GM18870 (cell line): ENCODE data around the gene LGMN.
"Not testable (repeated sequence)": the region's sequence is repeated elsewhere in the genome, so short reads cannot be mapped to it uniquely, and the experiment has no call there.

Source experiments
- ATAC-seq: cut with Tn5 transposase; IDR thresholded peaks from one replicate; pipeline ENCODE4 v1.9.1; 2021; ENCODE audit warnings: moderate library complexity; ENCODE audit not compliant: unreplicated experiment

LGMN gene

DNA sequence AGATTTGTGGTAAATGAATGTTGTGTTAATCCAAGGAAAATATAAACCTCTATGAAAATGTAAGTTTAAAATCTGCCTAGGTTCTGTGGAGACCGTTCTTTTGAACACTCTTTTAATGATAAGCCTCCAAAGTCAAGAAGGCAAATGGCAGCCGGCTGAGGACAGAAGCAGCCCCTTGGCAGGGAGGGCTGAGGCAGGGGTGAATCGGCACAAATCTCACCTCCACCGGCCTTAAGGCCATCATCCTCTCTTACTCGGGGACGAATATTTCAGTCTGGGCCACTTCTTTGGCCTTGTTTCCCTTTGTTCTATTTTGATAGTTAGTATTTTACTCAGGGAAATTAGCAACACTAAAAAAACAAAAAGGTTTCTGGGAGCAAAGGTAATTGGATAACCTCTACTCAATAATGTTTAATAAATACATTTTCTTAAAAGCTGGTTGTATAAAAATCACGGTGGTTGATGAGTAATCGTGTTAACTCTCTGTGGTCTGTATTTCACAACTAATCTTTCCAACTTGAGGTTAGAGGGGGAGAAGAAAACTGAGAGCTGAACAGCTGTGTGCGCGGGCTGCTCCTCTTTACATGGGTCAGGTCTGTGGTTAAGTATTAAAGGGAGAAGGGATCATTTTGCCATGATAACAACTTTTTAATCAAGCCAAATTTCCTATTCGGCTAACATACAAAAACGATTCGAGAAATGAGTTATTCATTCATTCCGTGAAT, 18.6 kb downstream of the LGMN start:
- ATAC-seq = peak; percentile 81

DNA sequence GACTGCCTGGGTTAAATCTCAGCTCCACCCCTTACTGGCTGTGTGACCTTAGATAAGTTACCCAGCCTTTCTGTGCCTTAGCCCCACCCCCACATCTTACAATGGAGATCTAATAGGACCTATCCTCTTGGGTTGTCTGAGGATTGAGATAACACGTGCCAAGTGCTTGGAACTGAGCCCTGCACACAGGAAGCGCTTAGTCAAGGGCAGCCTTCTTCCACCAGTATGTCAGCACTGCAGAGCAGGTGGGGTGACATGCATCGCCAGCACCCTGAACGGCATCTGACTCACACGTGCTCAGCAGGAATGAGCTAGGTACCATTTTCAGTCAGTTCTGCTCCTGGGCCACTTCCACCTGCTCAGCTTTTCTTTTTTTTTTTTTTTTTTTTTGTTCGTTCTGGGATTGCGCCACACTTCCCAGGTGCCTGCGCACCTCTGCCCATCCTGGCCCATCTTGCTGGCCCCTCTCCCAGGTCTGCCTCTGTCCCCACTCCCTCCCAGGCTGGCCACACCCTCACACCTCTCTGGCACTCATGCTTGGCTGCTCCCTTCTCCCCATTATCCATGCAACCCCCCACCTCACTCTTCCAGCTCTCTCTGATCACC, 19.6 kb downstream of the LGMN start:
- ATAC-seq = peak; percentile 45

- ATAC-seq = no peak
Observed at GRCh38 chr14:92726933-92727262, 21.5 kb downstream of the LGMN start.

DNA sequence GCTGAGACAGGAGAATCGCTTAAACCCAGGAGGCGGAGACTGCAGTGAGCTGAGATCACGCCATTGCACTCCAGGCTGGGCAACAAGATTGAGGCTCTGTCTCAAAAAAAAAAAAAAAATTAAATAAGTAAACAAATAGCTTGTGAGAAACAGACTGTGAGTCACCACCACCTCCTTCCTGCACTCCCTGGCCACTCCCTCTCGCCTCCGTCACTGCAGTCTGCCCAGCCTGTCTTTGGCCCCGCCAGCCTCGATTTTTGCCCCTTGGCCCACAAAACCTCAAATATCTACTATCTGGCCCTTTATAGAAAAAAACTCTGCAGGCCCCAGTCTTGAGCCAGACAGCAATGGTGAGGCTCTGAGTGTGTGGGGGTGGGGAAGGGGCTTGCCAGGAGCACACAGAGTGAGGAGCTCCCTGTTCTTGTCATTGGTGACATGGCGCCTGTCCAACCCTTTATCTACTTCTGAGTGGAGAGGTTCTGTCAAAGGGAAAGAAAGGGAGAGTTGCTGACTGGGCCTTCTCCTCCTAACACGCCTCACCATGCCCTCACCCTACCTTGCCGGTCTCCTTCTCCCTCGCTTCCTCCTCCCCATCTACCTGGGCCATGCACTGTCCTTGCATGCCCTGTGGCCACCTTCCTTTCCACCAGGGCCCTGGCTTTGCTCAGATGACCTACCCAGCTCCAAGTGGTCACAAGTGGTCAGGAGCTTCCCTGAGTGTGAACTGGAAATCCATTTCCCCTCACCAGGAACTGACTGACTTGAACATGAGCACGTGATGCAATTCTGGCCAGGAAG, 22.1 kb downstream of the LGMN start:
- ATAC-seq = no peak

GRCh38 chr14:92724516-92725340, 23.7 kb downstream of the LGMN start:
- no peak for ATAC-seq

DNA sequence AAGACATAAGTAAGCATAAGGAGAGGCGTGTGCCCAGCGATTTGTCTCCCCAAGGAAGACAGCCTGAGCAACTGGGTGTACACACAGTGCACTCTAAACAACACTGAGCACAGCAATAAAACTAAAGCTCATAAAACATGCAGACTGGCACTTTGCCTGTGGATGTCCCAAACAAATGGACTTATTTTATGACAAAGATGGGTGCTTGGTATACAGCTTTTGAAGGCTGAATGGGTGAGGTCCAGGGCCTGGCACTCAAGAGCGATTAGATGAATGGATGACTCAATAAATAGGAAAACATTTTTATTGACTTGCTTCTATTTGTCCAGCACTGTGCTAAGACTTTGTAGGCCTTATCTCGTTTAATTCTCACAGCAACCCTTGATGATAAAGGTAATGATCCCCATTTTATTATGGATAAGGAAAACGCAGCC, 28.5 kb downstream of the LGMN start:
- no peak for ATAC-seq

GRCh38 chr14:92719421-92719820, 29.0 kb downstream of the LGMN start:
- ATAC-seq = no peak

DNA sequence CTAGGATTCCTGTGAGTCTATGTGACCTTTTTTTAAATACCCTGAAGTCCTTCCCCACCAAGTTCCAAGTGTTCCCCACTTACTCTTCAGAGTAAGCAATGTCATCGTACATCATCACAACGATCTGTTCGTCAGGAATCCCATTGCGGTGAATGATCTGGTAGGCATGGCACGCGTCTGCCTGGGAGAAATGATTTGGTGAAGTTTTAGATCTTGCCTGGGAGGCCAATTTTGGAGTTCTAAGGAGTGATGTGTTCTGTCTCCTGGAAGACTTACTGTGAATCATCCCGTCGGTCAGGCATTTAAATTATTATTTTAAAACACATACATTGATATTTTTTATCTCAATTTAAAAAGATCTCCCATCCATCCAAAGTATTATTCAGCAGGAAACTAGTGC, 29.8 kb downstream of the LGMN start:
- ATAC-seq = no peak

- ATAC-seq = no peak
Observed at GRCh38 chr14:92717571-92718042, 30.8 kb downstream of the LGMN start.

GRCh38 chr14:92716131-92716530, 32.3 kb downstream of the LGMN start:
- no peak for ATAC-seq

- not testable (repeated sequence) for ATAC-seq
Observed at GRCh38 chr14:92714739-92715307, 33.6 kb downstream of the LGMN start.

GRCh38 chr14:92712654-92713051, 35.8 kb downstream of the LGMN start:
- ATAC-seq = no peak

GRCh38 chr14:92711976-92712653, 36.3 kb downstream of the LGMN start:
- no peak for ATAC-seq

- no peak for ATAC-seq
Observed at GRCh38 chr14:92710001-92710341, 38.5 kb downstream of the LGMN start.

DNA sequence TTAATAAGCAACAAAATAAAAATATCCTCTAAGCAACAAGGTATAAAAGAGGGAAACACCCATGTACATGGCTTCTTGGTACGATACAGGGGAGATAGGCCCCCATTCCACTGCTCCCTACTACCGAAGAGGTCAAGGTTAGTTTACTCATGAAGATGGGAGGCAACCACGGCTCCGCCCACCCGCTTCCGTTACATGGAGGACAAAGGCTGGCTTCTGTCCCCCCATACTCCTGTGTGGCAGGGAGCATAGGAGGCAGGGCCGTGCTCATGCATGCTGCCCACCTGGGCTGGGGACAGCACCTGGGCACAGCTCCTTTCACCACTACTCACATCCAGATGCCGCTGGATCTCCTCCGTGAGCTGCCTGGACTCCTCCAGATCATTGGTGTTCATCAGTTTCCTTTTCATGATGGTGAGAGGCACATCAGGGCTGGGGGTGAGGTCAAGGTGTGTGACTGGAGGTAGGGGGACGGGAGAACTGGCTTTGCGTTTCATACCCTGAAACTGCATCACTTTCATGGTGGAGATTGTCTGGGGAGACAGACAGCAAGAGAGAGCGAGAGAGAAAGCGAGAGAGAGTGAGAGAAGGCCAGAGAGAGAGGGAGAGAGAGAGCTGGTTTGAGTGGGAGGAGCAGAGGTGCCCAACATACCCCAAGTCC, 39.0 kb downstream of the LGMN start:
- no peak for ATAC-seq

DNA sequence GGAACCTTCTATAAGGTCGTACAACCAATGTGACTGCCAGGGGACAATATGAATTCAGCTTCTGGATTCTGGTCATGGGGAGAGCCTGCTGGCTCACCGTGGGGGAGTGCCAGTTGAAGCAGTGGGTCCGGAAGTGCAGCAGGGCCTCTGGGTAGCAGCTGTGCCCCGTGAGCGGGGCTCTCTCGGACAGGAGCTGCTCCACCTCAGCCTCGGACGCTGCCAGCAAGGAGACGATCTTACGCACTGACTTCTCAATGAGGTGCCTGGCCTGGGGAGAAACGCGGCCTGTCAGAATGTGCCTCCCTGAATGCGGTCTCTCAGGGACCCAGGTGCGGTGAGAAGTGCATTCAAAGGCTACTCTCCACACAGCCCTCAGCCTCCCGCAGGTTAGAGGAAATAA, 42.0 kb downstream of the LGMN start:
- no peak for ATAC-seq

DNA sequence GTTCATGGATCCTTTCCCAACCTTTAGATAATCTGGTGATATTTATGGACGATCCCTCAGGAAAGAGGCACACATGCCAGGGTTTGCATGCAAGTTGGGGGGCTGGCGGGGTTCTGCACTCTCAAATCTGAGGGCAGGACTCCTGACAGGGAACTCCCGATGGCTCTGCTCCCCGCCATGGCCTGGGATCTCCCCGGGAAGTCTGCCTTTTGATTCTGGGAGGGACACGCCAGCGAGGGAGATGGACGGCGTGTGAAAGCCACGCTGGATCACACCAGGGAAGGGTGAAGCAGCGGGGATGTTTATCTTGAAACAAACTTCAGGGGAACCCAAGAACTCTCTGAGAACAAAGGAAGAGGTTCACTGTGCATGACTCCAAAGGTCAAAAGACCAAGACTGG, 43.6 kb downstream of the LGMN start:
- no peak for ATAC-seq

GRCh38 chr14:92704036-92704804, 44.2 kb downstream of the LGMN start:
- ATAC-seq = peak; percentile 93

- ATAC-seq = no peak
Observed at GRCh38 chr14:92703516-92703915, 44.9 kb downstream of the LGMN start.
